CD4-positive, alpha-beta T cell treated with Interleukin-15 for 4 hours (primary cell): ENCODE data around the gene RHPN2.

Experiments
- DNase-seq: peaks from one replicate; pipeline ENCODE4 v3.0.0-alpha.2; 2020; ENCODE audit warnings: low spot score

Gene RHPN2

GRCh38 chr19:33064792-33065550, at the start of gene RHPN2:
RHPN2 (minus strand) TSS chr19:33064888; CDS start chr19:33064852, 36 bp downstream.
- DNase-seq = peak; percentile 30

GRCh38 chr19:33114312-33114711, 49.6 kb upstream of the RHPN2 start:
- DNase-seq = no peak

DNA sequence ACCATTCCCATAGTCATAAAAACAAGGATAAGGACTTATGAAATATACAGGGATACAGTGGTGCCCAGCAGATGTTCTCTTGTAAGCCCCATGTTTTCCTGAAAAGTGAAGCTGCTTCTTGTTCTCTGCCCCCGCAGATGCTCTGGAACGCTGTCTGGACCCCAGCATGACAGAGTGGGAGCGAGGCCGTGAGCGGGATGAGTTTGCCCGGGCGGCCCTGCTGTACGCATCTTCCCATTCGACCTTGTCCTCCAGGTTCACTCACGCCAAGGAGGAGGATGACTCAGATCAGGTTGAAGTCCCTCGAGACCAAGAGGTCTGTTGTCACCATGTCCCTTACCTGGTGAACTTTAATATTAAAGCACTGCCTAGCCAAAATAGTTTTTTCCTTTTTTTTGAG, 46.9 kb upstream of the RHPN2 start:
- DNase-seq = no peak

- DNase-seq = no peak
These were observed 45.6 kb upstream of the RHPN2 start for GRCh38 chr19:33110137-33110910.

- no peak for DNase-seq
These were observed 43.5 kb upstream of the RHPN2 start for GRCh38 chr19:33108161-33108560.

- DNase-seq = no peak
These were observed 38.2 kb upstream of the RHPN2 start for GRCh38 chr19:33102893-33103292.

DNA sequence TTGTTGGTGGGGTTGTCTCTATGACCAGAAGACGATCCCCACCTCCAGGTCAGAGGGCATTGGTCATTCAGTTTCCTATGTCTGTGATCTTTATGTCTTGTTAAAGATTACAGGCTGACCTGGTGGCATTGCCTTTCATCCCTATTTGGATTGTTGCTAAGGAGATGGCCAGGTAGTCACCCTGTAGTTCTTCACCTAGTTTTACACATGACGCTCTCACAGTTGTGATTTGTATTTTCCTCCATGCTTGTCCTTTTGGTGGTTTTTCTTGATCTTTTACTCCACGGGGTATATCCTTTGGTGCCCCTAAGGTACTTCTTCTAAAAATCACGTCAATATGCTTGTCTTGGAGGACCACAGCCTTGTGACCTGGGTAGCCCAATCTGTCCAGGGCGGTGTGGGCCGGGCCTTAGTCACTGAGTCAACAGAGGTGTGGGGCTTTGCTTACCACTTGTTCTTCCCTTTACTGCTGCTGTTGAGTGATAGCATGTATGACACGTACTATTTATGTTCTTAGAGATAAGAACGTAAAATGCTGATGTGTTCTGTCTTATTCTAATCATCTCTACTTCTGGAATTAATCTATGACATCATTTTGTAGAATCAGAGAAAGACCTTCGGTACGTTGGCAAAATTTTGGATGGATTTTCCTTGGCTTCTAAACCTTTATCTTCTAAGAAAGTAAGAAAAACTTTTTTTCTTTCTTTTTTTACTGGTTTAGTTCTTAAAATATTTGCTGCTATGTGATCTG, 36.4 kb upstream of the RHPN2 start:
- DNase-seq = no peak

- DNase-seq = no peak
These were observed 33.4 kb upstream of the RHPN2 start for GRCh38 chr19:33098055-33098534.

DNA sequence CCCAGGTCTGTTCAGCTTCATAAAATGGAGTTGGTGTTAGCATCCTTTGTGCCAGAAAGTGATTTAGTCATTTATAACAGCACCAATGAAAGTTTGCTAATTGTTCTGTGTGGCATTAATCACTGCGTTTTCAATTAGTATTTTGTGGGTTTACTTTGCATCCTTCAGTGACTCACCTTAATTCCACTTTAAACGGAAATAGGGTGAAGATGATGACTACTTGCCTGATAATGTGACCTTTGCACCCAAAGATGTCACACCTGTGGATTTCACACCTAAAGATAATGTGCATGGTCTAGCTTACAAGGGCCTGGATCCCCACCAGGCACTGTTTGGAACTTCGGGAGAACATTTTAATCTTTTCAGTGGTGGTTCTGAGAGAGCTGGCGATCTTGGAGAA, 31.3 kb upstream of the RHPN2 start:
- no peak for DNase-seq

DNA sequence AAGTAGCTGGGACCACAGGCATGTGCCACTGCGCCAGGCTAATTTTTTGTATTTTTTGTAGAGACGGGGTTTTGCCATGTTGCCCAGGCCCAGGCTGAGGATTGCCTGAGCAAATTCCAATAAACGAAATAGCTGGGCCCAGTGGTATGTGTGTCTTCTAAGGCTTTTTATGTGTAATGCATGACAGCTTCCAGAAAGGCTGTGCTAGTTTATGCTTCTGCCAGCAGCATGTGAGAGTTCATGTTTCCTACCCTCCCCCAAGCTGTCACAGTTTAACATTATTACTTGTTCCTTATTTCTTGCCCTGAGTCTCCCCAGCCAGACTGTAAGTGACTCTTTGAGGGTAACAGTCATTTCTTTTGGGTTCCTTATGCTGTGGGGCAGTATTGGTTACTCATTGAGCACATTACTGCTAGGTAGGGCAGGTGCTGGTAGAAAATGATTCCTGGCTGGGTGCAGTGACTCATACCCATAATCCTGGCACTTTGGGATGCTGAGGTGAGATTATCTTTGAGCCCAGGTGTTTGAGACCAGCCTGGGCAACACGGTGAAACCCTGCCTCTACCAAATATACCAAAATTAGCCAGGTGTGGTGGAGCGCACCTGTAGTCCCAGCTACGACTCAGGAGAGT, 29.9 kb upstream of the RHPN2 start:
- DNase-seq = no peak

- DNase-seq = no peak
These were observed 28.9 kb upstream of the RHPN2 start for GRCh38 chr19:33093420-33094210.

GRCh38 chr19:33090179-33090578, 25.5 kb upstream of the RHPN2 start:
- no peak for DNase-seq

- no peak for DNase-seq
These were observed 24.3 kb upstream of the RHPN2 start for GRCh38 chr19:33089010-33089409.

DNA sequence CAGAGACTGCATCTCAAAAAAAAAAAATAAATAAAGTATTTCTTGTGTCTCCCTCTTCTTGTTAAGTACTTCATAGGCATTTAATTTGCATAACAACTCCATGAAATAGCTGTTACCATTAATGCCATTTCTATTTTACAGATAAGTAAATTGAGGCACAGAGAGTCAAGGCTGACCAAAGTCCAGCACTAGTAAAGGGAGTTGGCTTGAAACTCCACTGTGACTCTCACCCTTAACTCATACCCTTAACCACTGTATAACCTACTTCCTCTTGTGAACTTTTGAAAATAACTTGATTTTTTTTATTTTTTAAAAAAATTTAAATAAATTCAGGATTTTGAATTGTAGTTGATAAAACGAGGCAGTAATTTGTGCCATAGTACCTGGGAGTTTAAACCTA, 22.3 kb upstream of the RHPN2 start:
- no peak for DNase-seq

- no peak for DNase-seq
These were observed 21.0 kb upstream of the RHPN2 start for GRCh38 chr19:33085570-33086128.

DNA sequence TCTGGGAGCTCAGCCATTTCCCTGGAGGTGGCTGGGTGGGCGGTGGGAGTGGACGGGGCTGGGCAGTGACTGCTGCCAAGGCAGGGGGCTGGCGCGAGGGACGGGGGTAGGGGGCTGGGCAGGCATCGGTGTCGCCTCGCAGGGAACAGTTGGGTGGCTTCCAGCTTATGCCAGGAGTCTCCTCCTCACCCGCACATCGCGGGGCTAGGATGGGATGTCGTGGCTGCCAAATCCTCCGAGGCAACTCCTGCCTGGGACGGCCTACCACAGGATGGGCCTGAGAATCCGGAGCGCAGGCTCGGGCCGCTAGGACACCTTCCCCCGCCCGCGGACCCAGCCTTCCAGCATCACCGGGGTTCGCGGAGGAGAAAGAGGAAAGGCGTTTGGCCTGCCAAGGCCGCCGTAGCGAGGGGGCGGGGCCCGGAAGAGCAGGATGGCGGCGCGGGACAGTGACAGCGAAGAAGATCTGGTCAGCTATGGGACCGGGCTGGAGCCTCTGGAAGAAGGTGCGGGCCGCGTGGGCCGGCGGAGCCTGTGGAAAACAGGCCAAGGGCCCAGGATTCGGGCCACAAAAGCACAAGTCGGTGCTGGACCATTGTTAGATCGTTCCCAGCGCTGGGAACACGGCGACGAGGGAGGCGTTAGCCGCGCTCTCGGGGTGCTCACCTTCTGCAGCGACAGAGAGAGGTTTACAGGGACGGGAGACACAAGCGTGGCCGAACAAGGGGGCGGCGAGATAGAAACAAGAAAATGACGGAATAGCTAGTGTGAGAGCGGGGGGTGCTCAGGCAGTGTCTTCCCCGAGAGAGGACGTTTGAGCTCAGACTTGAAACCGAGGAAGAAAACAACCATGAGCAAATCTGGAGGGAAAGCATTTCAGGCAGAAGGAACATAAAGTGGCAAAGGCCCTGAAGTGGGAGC, 16.3 kb upstream of the RHPN2 start, which contains the start of gene GPATCH1:
Gene GPATCH1, plus strand, starts transcription at position 421 of the 921 bp plus-strand sequence. Its CDS starts 13 bp downstream, at position 434.
- DNase-seq = peak; percentile 88

DNA sequence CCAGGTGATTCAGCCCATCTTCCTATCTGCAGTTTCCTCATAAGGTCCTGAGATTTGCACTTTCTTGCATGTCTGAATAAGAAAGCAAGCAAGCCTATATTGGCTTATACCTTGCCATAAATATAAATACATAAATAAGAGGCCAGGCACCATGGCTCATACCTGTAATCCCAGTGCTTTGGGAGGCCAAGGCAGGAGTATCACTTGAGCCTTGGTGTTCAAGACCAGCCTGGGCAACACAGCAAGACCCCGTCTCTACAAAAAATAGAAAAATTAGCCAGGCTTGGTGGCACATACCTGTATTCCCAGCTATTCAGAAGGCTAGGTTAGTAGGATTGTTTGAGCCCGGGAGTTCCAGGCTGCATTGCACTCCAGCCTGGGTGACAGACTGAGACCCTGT, 10.8 kb upstream of the RHPN2 start:
- no peak for DNase-seq

- DNase-seq = no peak
These were observed 7.2 kb upstream of the RHPN2 start for GRCh38 chr19:33071887-33072286.

- no peak for DNase-seq
These were observed 2.4 kb upstream of the RHPN2 start for GRCh38 chr19:33067121-33067520.

DNA sequence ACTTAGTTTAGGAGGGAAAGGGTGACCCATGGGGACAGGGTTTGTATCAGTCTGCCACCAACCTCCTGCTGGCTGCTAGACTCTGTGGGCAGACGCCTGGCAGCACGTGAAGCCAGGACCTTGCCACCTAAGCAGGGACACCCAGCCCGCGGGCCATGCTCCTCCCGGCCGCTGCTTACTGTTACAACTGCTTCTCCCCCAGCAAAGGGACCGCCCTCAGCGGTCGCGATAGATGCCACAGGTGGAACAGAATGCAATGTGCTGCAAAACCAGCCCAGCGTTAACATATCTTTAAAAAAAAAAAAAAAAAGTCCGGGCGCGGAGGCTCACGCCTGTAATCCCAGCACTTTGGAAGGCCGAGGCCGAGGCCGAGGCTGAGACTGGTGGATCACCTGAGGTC, 1.9 kb upstream of the RHPN2 start:
- DNase-seq = no peak
